IMR-90 (cell line): ENCODE data around the gene HES6. TPM values are rescaled to one million over a fixed set of nuclear protein-coding genes. Genes with fewer than 3 reads are reported as not detected.

Experiments
- ATAC-seq: fragments of 200-7000 bp; cut with Tn5 transposase; 2 replicates; pipeline ENCODE4 v1.9.1; 2020; ENCODE audit warnings: low read depth, mild to moderate bottlenecking, moderate library complexity
- BruUV-seq: library from RNA; stranded (reverse); fragments of 400-500 nt; replicated peaks from 2 replicates; lab custom pipeline; 2021; lab: Mats Ljungman, UMichigan
- CTCF ChIA-PET: fragments of 300-600 bp; formaldehyde crosslinking; extraction: SDS; loops from one replicate; lab custom pipeline; 2021; ENCODE audit warnings: antibody characterized with exemption; lab: Yijun Ruan, JAX
- POLR2A ChIA-PET: fragments of 300-600 bp; sonication (Branson Sonifier 250); formaldehyde crosslinking; loops from one replicate; lab custom pipeline; 2022; ENCODE audit warnings: antibody characterized with exemption; ENCODE audit not compliant: unreplicated experiment; lab: Charles Lee
- DNase-seq: peaks from one replicate; pipeline ENCODE4 v3.0.0; 2013
- H2AFZ ChIP-seq: replicated peaks from 2 replicates; pipeline ENCODE3; 2013; ENCODE audit warnings: low read length, mild to moderate bottlenecking; ENCODE audit not compliant: poor library complexity
- H2AK5ac ChIP-seq: 2 replicates; pipeline ENCODE4 v1.6.1; 2013; ENCODE audit warnings: low read depth, low read length, inconsistent platforms
- H2AK9ac ChIP-seq: replicated peaks from 2 replicates; pipeline ENCODE3; 2013; ENCODE audit warnings: mild to moderate bottlenecking, low read depth, low read length, moderate library complexity; ENCODE audit not compliant: poor library complexity
- H2BK120ac ChIP-seq: 2 replicates; pipeline ENCODE4 v1.6.1; 2013; ENCODE audit warnings: low read depth, low read length, inconsistent platforms
- H2BK15ac ChIP-seq: 3 replicates; pipeline ENCODE4 v1.6.1; 2013; ENCODE audit warnings: low read depth, low read length, inconsistent platforms
- H2BK20ac ChIP-seq: 2 replicates; pipeline ENCODE4 v1.6.1; 2013; ENCODE audit warnings: low read depth, mild to moderate bottlenecking, inconsistent platforms, low read length, moderate library complexity
- H2BK5ac ChIP-seq: 2 replicates; pipeline ENCODE4 v1.6.1; 2013; ENCODE audit warnings: mild to moderate bottlenecking, low read depth, low read length, inconsistent platforms; ENCODE audit not compliant: poor library complexity, severe bottlenecking
- H3K14ac ChIP-seq: replicated peaks from 2 replicates; pipeline ENCODE4 v1.6.1; 2013; ENCODE audit warnings: low read depth, low read length, inconsistent platforms
- H3K18ac ChIP-seq: 2 replicates; pipeline ENCODE4 v1.6.1; 2013; ENCODE audit warnings: low read depth, low read length, control low read depth
- H3K23ac ChIP-seq: 2 replicates; pipeline ENCODE4 v1.6.1; 2013; ENCODE audit warnings: low read depth, low read length, inconsistent platforms
- H3K27ac ChIP-seq: 2 replicates; pipeline ENCODE4 v1.5.1; 2013; ENCODE audit warnings: mild to moderate bottlenecking, control low read depth, low read length; ENCODE audit not compliant: insufficient read depth
- H3K27me3 ChIP-seq: 2 replicates; pipeline ENCODE4 v1.6.1; 2013; ENCODE audit warnings: low read length; ENCODE audit not compliant: control insufficient read depth, insufficient read depth
- H3K36me3 ChIP-seq: 2 replicates; pipeline ENCODE4 v1.6.1; 2013; ENCODE audit warnings: low read length, mixed read lengths; ENCODE audit not compliant: control insufficient read depth, insufficient read depth
- H3K4ac ChIP-seq: 2 replicates; pipeline ENCODE4 v1.6.1; 2013; ENCODE audit warnings: low read depth, low read length, inconsistent platforms
- H3K4me1 ChIP-seq: 2 replicates; pipeline ENCODE4 v1.6.1; 2013; ENCODE audit warnings: low read length, mixed read lengths; ENCODE audit not compliant: control insufficient read depth, insufficient read depth
- H3K4me2 ChIP-seq: 2 replicates; pipeline ENCODE4 v1.6.1; 2013; ENCODE audit warnings: low read depth, mild to moderate bottlenecking, control low read depth, low read length, moderate library complexity
- H3K4me3 ChIP-seq: 2 replicates; pipeline ENCODE4 v1.5.1; 2013; ENCODE audit warnings: low read depth, mild to moderate bottlenecking, control low read depth, low read length, moderate library complexity; ENCODE audit not compliant: insufficient read depth
- H3K56ac ChIP-seq: 2 replicates; pipeline ENCODE4 v1.6.1; 2013; ENCODE audit warnings: low read length, inconsistent platforms; ENCODE audit not compliant: insufficient read depth; ENCODE audit errors: extremely low read depth
- H3K79me1 ChIP-seq, 2 experiments: 2 replicates each; pipeline ENCODE4 v1.6.1; 2013; ENCODE audit warnings: low read length in 2 of 2, inconsistent platforms in 1 of 2, low read depth in 1 of 2
- H3K9ac ChIP-seq: 2 replicates; pipeline ENCODE4 v1.6.1; 2013; ENCODE audit warnings: low read depth, low read length, control low read depth
- H3K9me1 ChIP-seq: 2 replicates; pipeline ENCODE4 v1.6.1; 2013; ENCODE audit warnings: low read length, inconsistent platforms; ENCODE audit not compliant: insufficient read depth
- H3K9me3 ChIP-seq: 2 replicates; pipeline ENCODE4 v1.6.1; 2013; ENCODE audit warnings: low read length; ENCODE audit not compliant: control insufficient read depth, insufficient read depth
- H4K20me1 ChIP-seq: 2 replicates; pipeline ENCODE4 v1.6.1; 2013; ENCODE audit warnings: low read length, inconsistent platforms; ENCODE audit not compliant: insufficient read depth
- H4K5ac ChIP-seq: 2 replicates; pipeline ENCODE4 v1.6.1; 2013; ENCODE audit warnings: mild to moderate bottlenecking, low read depth, low read length, control low read depth
- H4K8ac ChIP-seq, 2 experiments: 2 replicates each; pipeline ENCODE4 v1.6.1; 2013; ENCODE audit warnings: low read depth in 2 of 2, low read length in 2 of 2, control low read depth in 1 of 2, inconsistent platforms in 1 of 2
- H4K91ac ChIP-seq: 2 replicates; pipeline ENCODE4 v1.6.1; 2013; ENCODE audit warnings: low read depth, low read length, inconsistent platforms; ENCODE audit not compliant: insufficient read depth
- MXI1 ChIP-seq: IDR thresholded peaks from 2 replicates; pipeline ENCODE4 v1.6.1; 2012; ENCODE audit warnings: low read depth, mild to moderate bottlenecking, low read length, moderate library complexity, borderline replicate concordance
- POLR2A ChIP-seq: IDR thresholded peaks from 2 replicates; pipeline ENCODE4 v1.6.1; 2012; ENCODE audit warnings: mild to moderate bottlenecking, low read depth, low read length
- RCOR1 ChIP-seq: IDR thresholded peaks from 2 replicates; pipeline ENCODE4 v1.6.1; 2012; ENCODE audit warnings: mild to moderate bottlenecking, low read length, improper control_type of control experiment; ENCODE audit not compliant: insufficient replicate concordance
- SMC3 ChIP-seq: fragments of 150-350 bp; IDR thresholded peaks from 2 replicates; pipeline ENCODE4 v1.6.1; 2016; ENCODE audit warnings: low read depth, mild to moderate bottlenecking, antibody characterized with exemption, low read length, moderate library complexity
- WGBS, 2 experiments: methylation state at CpG; one replicate each; pipeline versions ENCODE4 v1.1.5 to v1.1.7; 2013; ENCODE audit warnings: missing lambda C conversion rate in 2 of 2; ENCODE audit not compliant: insufficient read length in 1 of 2; ENCODE audit errors: extremely low coverage in 2 of 2; 5-methylcytosine and 5-hydroxymethylcytosine counted together
- dilution Hi-C: fragments of 300-500 bp; cut with HindIII; formaldehyde crosslinking; loops from one replicate; pipeline ENCODE4 v1.14.3; 2018; ENCODE audit warnings: low sequenced_read_pairs; ENCODE audit not compliant: unreplicated experiment
- in situ Hi-C: fragments of 300-500 bp; cut with MboI; formaldehyde crosslinking; loops from 3 replicates; pipeline ENCODE4 v1.14.3; 2019; ENCODE audit warnings: low sequenced_read_pairs, inconsistent platforms, mixed read lengths
- intact Hi-C: fragments of 100-400 bp; cut with micrococcal nuclease; formaldehyde crosslinking; loops from 2 replicates; pipeline ENCODE4 v1.10.0; 2022
- polyA plus RNA-seq, 3 experiments: library from polyadenylated mRNA; depleted of rRNA; stranded (reverse); fragments of >200 nt; gene quantifications; 2 replicates each; pipeline ENCODE4 v1.2.3, GENCODE V29; 2012; ENCODE audit warnings: low replicate concordance in 1 of 3
- total RNA-seq: library from RNA; depleted of rRNA; stranded (reverse); fragments of >200 nt; gene quantifications from 2 replicates; pipeline ENCODE4 v1.2.3, GENCODE V29; 2012

Gene HES6
- total and polyA plus RNA-seq, 2 of the 4 experiments (the other 2 are of a cell fraction): 1.3 to 3.3 TPM

DNA sequence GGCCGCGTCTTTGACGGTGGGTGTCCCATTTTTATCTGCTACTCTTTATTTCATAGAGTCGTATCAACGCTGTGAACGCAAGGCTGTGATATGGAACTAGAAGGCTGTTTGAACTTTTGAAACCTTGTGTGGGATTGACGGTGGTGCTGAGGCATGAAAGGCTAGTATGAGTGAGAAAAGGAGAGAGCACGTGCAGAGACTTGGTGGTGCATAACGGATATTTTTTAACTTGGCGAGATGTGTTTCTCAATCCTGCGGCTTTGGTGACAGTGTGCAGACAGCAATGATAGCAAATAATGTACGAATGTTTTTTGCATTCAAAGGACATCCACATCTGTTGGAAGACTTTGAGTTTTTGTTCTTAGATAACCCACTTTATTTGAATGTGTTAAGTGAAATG, 6.2 kb downstream of the HES6 start:
- Histone ChIP-seq H4K8ac (no peak overlapping the region), H4K20me1 (no peaks in the 10 kb centered on the region), H3K27me3 (peaks cover 30% of the 10 kb centered on the region), H3K4me3 (no peak overlapping the region), H3K4me1 (peaks cover 3% of the 10 kb centered on the region; the same call in 1 of the 2 replicates), H4K5ac (no peak overlapping the region), H2AK5ac (no peak overlapping the region), H3K56ac (no peak overlapping the region), H3K36me3 (no peaks in the 10 kb centered on the region), H2AFZ (no peak overlapping the region), H3K18ac (no peak overlapping the region), H3K4ac (no peak overlapping the region), H2BK120ac (no peak overlapping the region), H3K14ac (no peak overlapping the region), H3K4me2 (no peak overlapping the region), H4K91ac (no peak overlapping the region), H3K27ac (no peak overlapping the region), H2BK15ac (no peak overlapping the region), H2AK9ac (no peak overlapping the region), H3K9ac (no peak overlapping the region), H2BK5ac (no peak overlapping the region), H3K9me3 (0 out of 2 replicates have a peak, but pooled peaks cover 2% of the 10 kb centered on the region), H3K9me1 (no peaks in the 10 kb centered on the region), H2BK20ac (no peak overlapping the region), H3K23ac (no peak overlapping the region), H3K79me1 (no peaks in the 10 kb centered on the region; a peak in 1 of 4 replicates)
- TF ChIP-seq MXI1 (no peak), POLR2A (no peak), SMC3 (no peak), RCOR1 (no peak)
- intact Hi-C loops (no loop called here), dilution Hi-C loops (no loop called here), in situ Hi-C loops (no loop called here)
- ChIA-PET POLR2A (no interaction called here), CTCF (no interaction called here)
- DNase-seq: no peak
- no peak for ATAC-seq
- BruUV-seq: no TSS peak
- no CpG with 5 or more reads among the region's 12 CpGs for WGBS, 2 experiments
